CD4-positive, alpha-beta T cell treated with Interleukin-4 for 1 hour (primary cell): ENCODE data around the gene CC2D1B.
"Not testable (repeated sequence)": the region's sequence is repeated elsewhere in the genome, so short reads cannot be mapped to it uniquely, and the experiment has no call there.

Source experiments
- DNase-seq, 2 donors: peaks; one replicate each; pipeline ENCODE4 v3.0.0-alpha.2; 2020 to 2022

CC2D1B gene

GRCh38 chr1:52365746-52366516 is at the start of gene CC2D1B:
Gene CC2D1B, minus strand, starts transcription at chr1:52366205. Its CDS starts 1,585 bp downstream, at chr1:52364620.
- DNase-seq = peak; percentile 100

- DNase-seq = no peak
Measured at GRCh38 chr1:52414942-52415341, 48.9 kb upstream of the CC2D1B start.

- no peak for DNase-seq
Measured at GRCh38 chr1:52413410-52413989, 47.5 kb upstream of the CC2D1B start.

- no peak for DNase-seq
Measured at GRCh38 chr1:52404975-52405338, 39.0 kb upstream of the CC2D1B start.

GRCh38 chr1:52404116-52404974 is 38.3 kb upstream of the CC2D1B start, which contains the start of the genes ORC1 and PRPF38A:
Gene ORC1, minus strand, starts transcription at chr1:52404423. Its CDS starts 2,200 bp downstream, at chr1:52402223.
Gene PRPF38A, plus strand, starts transcription at chr1:52404602. Its CDS starts 148 bp downstream, at chr1:52404750.
- peak; percentile 97 for DNase-seq

GRCh38 chr1:52403566-52404115 is 37.6 kb upstream of the CC2D1B start:
- peak; percentile 54 to 62 for DNase-seq

- DNase-seq = no peak
Measured at GRCh38 chr1:52402860-52403240, 36.8 kb upstream of the CC2D1B start.

- DNase-seq = no peak
Measured at GRCh38 chr1:52400131-52400530, 34.1 kb upstream of the CC2D1B start.

GRCh38 chr1:52399629-52400028 is 33.6 kb upstream of the CC2D1B start:
- no peak for DNase-seq

GRCh38 chr1:52393174-52393573 is 27.2 kb upstream of the CC2D1B start:
- DNase-seq = no peak

- DNase-seq = no peak
Measured at GRCh38 chr1:52386458-52386857, 20.5 kb upstream of the CC2D1B start.

- no peak for DNase-seq
Measured at GRCh38 chr1:52385376-52385775, 19.4 kb upstream of the CC2D1B start.

- not testable (repeated sequence) for DNase-seq
Measured at GRCh38 chr1:52369851-52370250, 3.8 kb upstream of the CC2D1B start.

- peak; percentile 53 to 58 for DNase-seq
Measured at GRCh38 chr1:52368383-52369172, 2.6 kb upstream of the CC2D1B start.

- DNase-seq = no peak
Measured at GRCh38 chr1:52367272-52367671, 1.3 kb upstream of the CC2D1B start.

GRCh38 chr1:52366517-52366827 is 467 bp upstream of the CC2D1B start:
- DNase-seq = no peak

GRCh38 chr1:52365071-52365745 is 797 bp downstream of the CC2D1B start:
- peak; percentile 14 to 36 for DNase-seq

- no peak for DNase-seq
Measured at GRCh38 chr1:52364235-52364839, 1.7 kb downstream of the CC2D1B start.

GRCh38 chr1:52360595-52360968 is 5.4 kb downstream of the CC2D1B start:
- DNase-seq = no peak

- no peak for DNase-seq
Measured at GRCh38 chr1:52359676-52360594, 6.1 kb downstream of the CC2D1B start.
